Suprapubic skin (tissue), 3 donors: ENCODE results near the gene P2RX4.

Source experiments
- CTCF ChIP-seq, 2 donors: fragments of 200-600 bp in 1 of 2; fragments of 450-650 bp in 1 of 2; sonication (generic) in 1 of 2; IDR thresholded peaks; one replicate each; pipeline ENCODE4 v1.5.1; 2016 to 2019; ENCODE audit warnings: antibody characterized with exemption in 2 of 2, mild to moderate bottlenecking in 1 of 2, moderate library complexity in 1 of 2
- EP300 ChIP-seq: sonication (generic); formaldehyde crosslinking; IDR thresholded peaks from one replicate; pipeline ENCODE4 v1.6.1; 2017; ENCODE audit warnings: antibody characterized with exemption
- POLR2A ChIP-seq, 2 donors: fragments of 450-650 bp; IDR thresholded peaks; one replicate each; pipeline ENCODE4 v1.6.1; 2017; ENCODE audit warnings: antibody characterized with exemption in 2 of 2, mild to moderate bottlenecking in 2 of 2, moderate library complexity in 2 of 2

DNA sequence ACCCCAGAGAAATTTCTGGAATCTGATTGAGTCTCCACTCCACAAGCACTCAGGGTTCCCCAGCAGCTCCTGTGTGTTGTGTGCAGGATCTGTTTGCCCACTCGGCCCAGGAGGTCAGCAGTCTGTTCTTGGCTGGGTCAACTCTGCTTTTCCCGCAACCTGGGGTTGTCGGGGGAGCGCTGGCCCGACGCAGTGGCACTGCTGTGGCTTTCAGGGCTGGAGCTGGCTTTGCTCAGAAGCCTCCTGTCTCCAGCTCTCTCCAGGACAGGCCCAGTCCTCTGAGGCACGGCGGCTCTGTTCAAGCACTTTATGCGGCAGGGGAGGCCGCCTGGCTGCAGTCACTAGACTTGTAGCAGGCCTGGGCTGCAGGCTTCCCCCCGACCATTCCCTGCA is 23.7 kb downstream of the P2RX4 start:
- TF ChIP-seq CTCF (IDR thresholded peaks at IDR 0.05): no peak
- TF ChIP-seq EP300: no peak
- TF ChIP-seq POLR2A (IDR thresholded peaks at IDR 0.05): no peak
